ENCODE measurements around the gene NARF. TPM values are rescaled to one million over a fixed set of nuclear protein-coding genes. Genes with fewer than 3 reads are reported as not detected.
"Not testable (repeated sequence)": the region's sequence is repeated elsewhere in the genome, so short reads cannot be mapped to it uniquely, and the experiment has no call there.

NARF gene
- total RNA-seq, 1 donor from 2014 or later: 111 TPM

- H3K36me3 Mint-ChIP-seq: peaks cover 9% of the 10 kb centered on the region
- H3K4me1 Mint-ChIP-seq (ENCODE audit: unreplicated experiment): peaks cover 44% of the 10 kb centered on the region
- H3K4me3 Mint-ChIP-seq: peak overlapping the region; percentile 67
These were observed 71.4 kb downstream of the NARF start for GRCh38 chr17:82529914-82530300.

GRCh38 chr17:82531431-82531881 is 72.9 kb downstream of the NARF start:
- H3K27ac Mint-ChIP-seq: peak overlapping the region; percentile 74
- H3K9me3 Mint-ChIP-seq: peaks cover 4% of the 10 kb centered on the region
- DNase-seq (ENCODE audit: extremely low spot score, unreplicated experiment): no peak
- H3K4me3 Mint-ChIP-seq: peak overlapping the region; percentile 40
- TF ChIP-seq CTCF (conservative IDR thresholded peaks at IDR 0.05): no peak
- H3K27me3 Mint-ChIP-seq: no peaks in the 10 kb centered on the region
- peaks cover 49% of the 10 kb centered on the region for H3K4me1 Mint-ChIP-seq (ENCODE audit: unreplicated experiment)
- H3K36me3 Mint-ChIP-seq: peaks cover 9% of the 10 kb centered on the region

More at GRCh38 chr17:82529914-82530300, 71.4 kb downstream of the NARF start:
- no peaks in the 10 kb centered on the region for H3K27me3 Mint-ChIP-seq
- H3K9me3 Mint-ChIP-seq: peaks cover 4% of the 10 kb centered on the region
- peak overlapping the region; percentile 94 for H3K27ac Mint-ChIP-seq
- DNase-seq (ENCODE audit: extremely low spot score, unreplicated experiment): no peak
- TF ChIP-seq CTCF (conservative IDR thresholded peaks at IDR 0.05): no peak

GRCh38 chr17:82534401-82534812 is 75.9 kb downstream of the NARF start:
- Mint-ChIP-seq H3K4me3 (peak overlapping the region; percentile 71), H3K36me3 (peaks cover 9% of the 10 kb centered on the region), H3K4me1 (ENCODE audit: unreplicated experiment) (peaks cover 52% of the 10 kb centered on the region), H3K27ac (peak overlapping the region; percentile 88), H3K27me3 (no peaks in the 10 kb centered on the region), H3K9me3 (peaks cover 4% of the 10 kb centered on the region)
- no peak for TF ChIP-seq CTCF (conservative IDR thresholded peaks at IDR 0.05)
- no peak for DNase-seq (ENCODE audit: extremely low spot score, unreplicated experiment)

GRCh38 chr17:82536512-82537201 is 78.1 kb downstream of the NARF start:
- Mint-ChIP-seq H3K27me3 (no peaks in the 10 kb centered on the region), H3K9me3 (peaks cover 4% of the 10 kb centered on the region), H3K27ac (peak overlapping the region; percentile 88), H3K4me1 (ENCODE audit: unreplicated experiment) (peaks cover 42% of the 10 kb centered on the region), H3K36me3 (peaks cover 6% of the 10 kb centered on the region), H3K4me3 (peak overlapping the region; percentile 18)
- TF ChIP-seq CTCF (conservative IDR thresholded peaks at IDR 0.05): no peak
- DNase-seq (ENCODE audit: extremely low spot score, unreplicated experiment): no peak

GRCh38 chr17:82537228-82537627 is 78.7 kb downstream of the NARF start:
- not testable (repeated sequence) for H3K4me3 Mint-ChIP-seq; H3K9me3 Mint-ChIP-seq; DNase-seq (ENCODE audit: extremely low spot score, unreplicated experiment); H3K36me3 Mint-ChIP-seq; H3K27me3 Mint-ChIP-seq
- H3K4me1 Mint-ChIP-seq (ENCODE audit: unreplicated experiment): peaks cover 42% of the 10 kb centered on the region
- H3K27ac Mint-ChIP-seq: peak overlapping the region; percentile 88

- not testable (repeated sequence) for H3K9me3 Mint-ChIP-seq
These were observed 80.5 kb downstream of the NARF start for GRCh38 chr17:82539076-82539475.

More at GRCh38 chr17:82539076-82539475, 80.5 kb downstream of the NARF start:
- H3K36me3 Mint-ChIP-seq; H3K27me3 Mint-ChIP-seq; H3K4me3 Mint-ChIP-seq; DNase-seq (ENCODE audit: extremely low spot score, unreplicated experiment): not testable (repeated sequence)
- Mint-ChIP-seq H3K27ac (peak overlapping the region; percentile 65), H3K4me1 (ENCODE audit: unreplicated experiment) (peaks cover 40% of the 10 kb centered on the region)

Other genes starting within 250 kb of the NARF start
- gene CCDC57, start 245.9 kb upstream of the NARF start, total RNA-seq (ENCODE audit: low replicate concordance): 33.5 and 58.7 TPM in 2 replicates
- gene SLC16A3, start 229.7 kb upstream of the NARF start, total RNA-seq (ENCODE audit: low replicate concordance): 27.8 and 29.8 TPM in 2 replicates
- 176 and 184 TPM in 2 replicates for gene CSNK1D, start 185.0 kb upstream of the NARF start, total RNA-seq (ENCODE audit: low replicate concordance)
- gene CD7, start 141.1 kb upstream of the NARF start, total RNA-seq (ENCODE audit: low replicate concordance): 1.4 and 1.6 TPM in 2 replicates
- gene SECTM1, start 125.0 kb upstream of the NARF start, total RNA-seq (ENCODE audit: low replicate concordance): 13.2 and 17.7 TPM in 2 replicates
- 0.14 TPM in 1 of 2 replicates, not detected in the other for gene TEX19, start 99.5 kb upstream of the NARF start, total RNA-seq (ENCODE audit: low replicate concordance)
- gene UTS2R, start 87.0 kb upstream of the NARF start, total RNA-seq (ENCODE audit: low replicate concordance): 0.21 and 0.97 TPM in 2 replicates
- 47.5 and 49.7 TPM in 2 replicates for gene HEXD, start 40.4 kb upstream of the NARF start, total RNA-seq (ENCODE audit: low replicate concordance)
- 24.5 and 31.6 TPM in 2 replicates for gene OGFOD3, start 40.2 kb upstream of the NARF start, total RNA-seq (ENCODE audit: low replicate concordance)
- 51.1 and 78.1 TPM in 2 replicates for gene CYBC1, start 8.0 kb upstream of the NARF start, total RNA-seq (ENCODE audit: low replicate concordance)
- gene FOXK2, start 61.0 kb downstream of the NARF start, total RNA-seq (ENCODE audit: low replicate concordance): 59.5 and 75.5 TPM in 2 replicates
- 74.0 and 100 TPM in 2 replicates for gene WDR45B, start 189.7 kb downstream of the NARF start, total RNA-seq (ENCODE audit: low replicate concordance)
- gene RAB40B, start 240.0 kb downstream of the NARF start, total RNA-seq (ENCODE audit: low replicate concordance): 16.7 and 18.9 TPM in 2 replicates

All from type B pancreatic cell (in vitro differentiated cells).